Liver (tissue), 3 donors: Measurements from ENCODE around the gene PCED1B.
"Not testable (repeated sequence)": the region's sequence is repeated elsewhere in the genome, so short reads cannot be mapped to it uniquely, and the experiment has no call there.

ENCODE experiments used
- FOXA1 ChIP-seq: IDR thresholded peaks from 2 replicates; pipeline ENCODE4 v1.6.1; 2016; ENCODE audit warnings: antibody characterized with exemption
- SP1 ChIP-seq: IDR thresholded peaks from 2 replicates; pipeline ENCODE4 v1.6.1; 2018; ENCODE audit warnings: antibody characterized with exemption, mild to moderate bottlenecking
- YY1 ChIP-seq: IDR thresholded peaks from 2 replicates; pipeline ENCODE4 v1.6.1; 2016; ENCODE audit warnings: antibody characterized with exemption, mild to moderate bottlenecking
- TF ChIP-seq, protein P1 (sequence below): fragments of 150-350 bp; IDR thresholded peaks from 2 replicates; pipeline ENCODE4 v1.5.1; 2017; ENCODE audit warnings: improper control_type of control experiment, low read depth, low read length; ENCODE audit not compliant: missing input control
- donor health status: healthy.
- donor health status: healthy.

DNA sequence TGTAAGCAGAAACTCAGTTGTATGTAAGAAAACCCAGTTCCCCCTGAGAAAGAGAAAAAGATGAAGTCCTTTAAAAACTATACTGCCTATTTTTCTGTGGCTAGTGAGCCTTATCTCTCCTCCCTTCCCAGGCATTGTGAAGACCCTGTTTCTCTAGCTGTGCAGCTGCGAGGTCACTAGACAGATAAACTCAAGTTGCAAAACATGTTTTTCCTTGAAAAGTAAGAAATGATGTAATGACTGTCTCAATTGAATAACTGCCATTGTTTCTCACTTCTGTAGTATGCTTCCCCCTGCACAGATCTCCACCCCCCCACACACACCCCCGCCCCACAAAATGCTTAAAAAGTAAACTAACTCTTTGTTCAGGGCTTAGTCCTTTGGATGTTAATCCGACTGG lies 23.6 kb upstream of the PCED1B start:
- TF ChIP-seq SP1, YY1, FOXA1: not testable (repeated sequence)
- TF ChIP-seq, protein P1, sequence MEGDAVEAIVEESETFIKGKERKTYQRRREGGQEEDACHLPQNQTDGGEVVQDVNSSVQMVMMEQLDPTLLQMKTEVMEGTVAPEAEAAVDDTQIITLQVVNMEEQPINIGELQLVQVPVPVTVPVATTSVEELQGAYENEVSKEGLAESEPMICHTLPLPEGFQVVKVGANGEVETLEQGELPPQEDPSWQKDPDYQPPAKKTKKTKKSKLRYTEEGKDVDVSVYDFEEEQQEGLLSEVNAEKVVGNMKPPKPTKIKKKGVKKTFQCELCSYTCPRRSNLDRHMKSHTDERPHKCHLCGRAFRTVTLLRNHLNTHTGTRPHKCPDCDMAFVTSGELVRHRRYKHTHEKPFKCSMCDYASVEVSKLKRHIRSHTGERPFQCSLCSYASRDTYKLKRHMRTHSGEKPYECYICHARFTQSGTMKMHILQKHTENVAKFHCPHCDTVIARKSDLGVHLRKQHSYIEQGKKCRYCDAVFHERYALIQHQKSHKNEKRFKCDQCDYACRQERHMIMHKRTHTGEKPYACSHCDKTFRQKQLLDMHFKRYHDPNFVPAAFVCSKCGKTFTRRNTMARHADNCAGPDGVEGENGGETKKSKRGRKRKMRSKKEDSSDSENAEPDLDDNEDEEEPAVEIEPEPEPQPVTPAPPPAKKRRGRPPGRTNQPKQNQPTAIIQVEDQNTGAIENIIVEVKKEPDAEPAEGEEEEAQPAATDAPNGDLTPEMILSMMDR, result not testable (repeated sequence)
